ENCODE measurements around the gene MAB21L3. TPM values are rescaled to one million over a fixed set of nuclear protein-coding genes. Genes with fewer than 3 reads are reported as not detected.
A peak's percentile ranks its signal among the peaks of the same experiment; 100 is the strongest.

The MAB21L3 gene
- total RNA-seq, 2 donors from 2014 or later: 0.14 TPM; not detected in 1

GRCh38 chr1:116152577-116152943, 41.4 kb downstream of the MAB21L3 start:
- peak overlapping the region; percentile 78 to 81 for H3K4me3 Mint-ChIP-seq
- ATAC-seq (replicated peaks in 1 of 2) (no peak), DNase-seq (no peak)
- H3K9me3 Mint-ChIP-seq: no peaks in the 10 kb centered on the region
- H3K27me3 Mint-ChIP-seq (ENCODE audit: low read depth): peaks cover 17% of the 10 kb centered on the region
- H3K36me3 Mint-ChIP-seq (ENCODE audit: insufficient read depth in 2 of 2): peaks cover 2% of the 10 kb centered on the region in 2 donors
- H3K27ac Mint-ChIP-seq: no peak overlapping the region
- H3K4me1 Mint-ChIP-seq (ENCODE audit: low read depth): peaks cover 18% of the 10 kb centered on the region

DNA sequence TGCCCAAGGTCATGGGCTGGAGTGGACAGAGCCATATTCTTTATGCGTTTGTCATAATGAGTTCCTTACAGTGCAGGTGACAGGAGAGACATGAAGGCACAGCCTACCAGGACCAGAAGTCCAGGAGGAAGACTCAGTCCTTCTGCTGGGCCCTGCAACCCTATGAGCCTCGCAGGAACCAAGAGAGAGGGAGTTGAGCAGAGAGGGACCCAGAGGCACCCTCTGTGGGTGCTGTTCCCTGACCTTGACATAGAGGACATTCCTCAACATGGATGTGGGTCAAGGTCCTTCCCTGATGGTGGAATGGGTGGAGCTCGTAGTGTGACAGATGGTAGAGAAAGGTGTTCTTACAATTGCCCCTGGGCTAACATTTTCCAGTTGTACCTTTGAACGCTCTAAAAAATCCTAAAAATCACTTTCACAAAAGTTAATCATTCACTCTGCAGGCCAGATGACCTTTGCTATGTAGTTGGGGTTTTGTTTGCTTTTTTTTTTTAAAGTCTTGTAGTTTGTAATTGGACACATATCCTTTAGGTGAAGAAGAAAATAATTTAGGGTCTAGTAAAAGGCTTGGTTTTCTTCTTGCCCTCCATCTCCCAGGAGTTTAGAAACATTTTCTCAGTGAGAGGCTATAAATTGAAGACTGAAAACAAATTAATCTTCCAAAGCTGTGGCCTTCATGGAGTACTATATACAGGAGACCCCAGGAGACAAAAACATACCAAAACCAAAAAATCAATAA, 41.9 kb downstream of the MAB21L3 start:
- Mint-ChIP-seq H3K27ac (no peak overlapping the region), H3K9me3 (no peaks in the 10 kb centered on the region), H3K27me3 (ENCODE audit: low read depth) (peaks cover 17% of the 10 kb centered on the region), H3K4me3 (no peak overlapping the region), H3K36me3 (ENCODE audit: insufficient read depth in 2 of 2) (peaks cover 2% of the 10 kb centered on the region in 2 donors), H3K4me1 (ENCODE audit: low read depth) (peaks cover 18% of the 10 kb centered on the region)
- no peak for ATAC-seq (replicated peaks in 1 of 2)
- no peak for DNase-seq

DNA sequence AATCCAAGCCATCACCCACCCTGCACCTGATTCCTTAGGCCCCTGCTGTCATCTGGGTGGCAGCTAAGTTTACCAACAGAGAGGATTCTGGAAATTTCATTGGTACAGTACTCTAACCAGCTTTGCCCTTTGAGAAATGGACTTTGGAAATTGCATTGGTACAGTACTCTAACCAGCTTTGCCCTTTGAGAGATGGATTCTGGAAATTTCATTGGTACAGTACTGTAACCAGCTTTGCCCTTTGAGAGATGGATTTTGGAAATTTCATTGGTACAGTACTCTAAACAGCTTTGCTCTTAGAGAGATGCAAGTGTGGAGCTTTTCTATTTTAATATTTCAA, 42.5 kb downstream of the MAB21L3 start:
- ATAC-seq (replicated peaks in 1 of 2) (no peak), DNase-seq (no peak)
- peaks cover 0 to 2% of the 10 kb centered on the region in 2 donors for H3K9me3 Mint-ChIP-seq
- H3K27me3 Mint-ChIP-seq (ENCODE audit: low read depth): peaks cover 17% of the 10 kb centered on the region
- H3K27ac Mint-ChIP-seq: no peak overlapping the region
- peaks cover 18% of the 10 kb centered on the region for H3K4me1 Mint-ChIP-seq (ENCODE audit: low read depth)
- no peak overlapping the region for H3K4me3 Mint-ChIP-seq
- H3K36me3 Mint-ChIP-seq (ENCODE audit: insufficient read depth in 2 of 2): peaks cover 2 to 3% of the 10 kb centered on the region in 2 donors

- no peak overlapping the region for H3K27ac Mint-ChIP-seq
Observed at GRCh38 chr1:116154536-116154935, 43.3 kb downstream of the MAB21L3 start.

GRCh38 chr1:116157096-116157495, 45.9 kb downstream of the MAB21L3 start:
- Mint-ChIP-seq H3K27ac (no peak overlapping the region), H3K9me3 (peaks cover 0 to 2% of the 10 kb centered on the region in 2 donors), H3K36me3 (ENCODE audit: insufficient read depth in 2 of 2) (peaks cover 2 to 3% of the 10 kb centered on the region in 2 donors), H3K4me3 (no peak overlapping the region), H3K4me1 (ENCODE audit: low read depth) (no peaks in the 10 kb centered on the region), H3K27me3 (ENCODE audit: low read depth) (peaks cover 17% of the 10 kb centered on the region)
- no peak for ATAC-seq (replicated peaks in 1 of 2)
- DNase-seq: no peak

More at GRCh38 chr1:116154536-116154935, 43.3 kb downstream of the MAB21L3 start:
- ATAC-seq (replicated peaks in 1 of 2): no peak
- DNase-seq: no peak
- Mint-ChIP-seq H3K4me1 (ENCODE audit: low read depth) (peaks cover 18% of the 10 kb centered on the region), H3K27me3 (ENCODE audit: low read depth) (peaks cover 17% of the 10 kb centered on the region), H3K4me3 (no peak overlapping the region), H3K9me3 (peaks cover 0 to 2% of the 10 kb centered on the region in 2 donors), H3K36me3 (ENCODE audit: insufficient read depth in 2 of 2) (peaks cover 2 to 3% of the 10 kb centered on the region in 2 donors)

DNA sequence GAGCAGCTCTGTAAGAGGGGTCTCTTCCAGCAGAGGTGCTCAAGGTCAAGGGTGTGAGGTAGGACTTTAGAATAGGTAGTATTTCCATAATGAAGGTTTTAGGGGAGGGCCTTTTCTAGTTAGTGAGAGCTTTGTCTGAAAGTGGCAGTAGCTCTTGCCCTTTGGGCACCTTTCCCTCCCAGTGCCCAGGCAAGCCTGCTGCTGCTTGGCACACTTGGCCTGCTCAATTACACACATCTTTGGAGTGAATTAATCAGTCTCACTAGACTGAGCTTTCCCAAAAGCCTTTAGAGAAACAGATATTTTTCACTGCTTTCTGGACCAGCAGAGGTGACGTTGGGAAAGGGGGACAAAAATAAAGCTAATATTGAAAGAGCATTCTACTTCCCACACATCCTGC, 48.0 kb downstream of the MAB21L3 start:
- H3K36me3 Mint-ChIP-seq (ENCODE audit: insufficient read depth in 2 of 2): peaks cover 2 to 3% of the 10 kb centered on the region in 2 donors
- H3K4me1 Mint-ChIP-seq (ENCODE audit: low read depth): no peaks in the 10 kb centered on the region
- H3K27ac Mint-ChIP-seq: no peak overlapping the region
- H3K4me3 Mint-ChIP-seq: no peak overlapping the region
- ATAC-seq (replicated peaks in 1 of 2) (no peak), DNase-seq (no peak)
- H3K9me3 Mint-ChIP-seq: peaks cover 0 to 2% of the 10 kb centered on the region in 2 donors
- H3K27me3 Mint-ChIP-seq (ENCODE audit: low read depth): peaks cover 10% of the 10 kb centered on the region

DNA sequence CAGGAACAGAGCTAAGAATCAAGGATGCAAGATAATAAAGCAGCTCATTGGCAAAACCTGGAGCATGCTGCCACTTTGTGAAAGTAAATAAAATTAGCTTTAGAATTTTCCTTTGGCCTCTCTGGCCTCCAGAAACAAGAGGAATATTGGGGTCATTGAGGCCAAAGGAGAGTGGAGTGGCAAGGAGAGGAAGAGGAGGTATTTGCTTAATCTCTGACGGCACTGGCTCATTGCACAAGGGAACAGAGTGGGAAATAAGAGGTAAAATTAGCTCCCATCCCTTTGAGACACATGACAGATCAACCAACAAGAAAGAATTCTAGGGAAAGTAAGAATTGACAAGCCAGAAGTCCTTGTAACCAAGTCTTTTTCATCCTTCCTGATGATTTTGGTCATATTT, 48.4 kb downstream of the MAB21L3 start:
- ATAC-seq (replicated peaks in 1 of 2): no peak
- no peak overlapping the region for H3K27ac Mint-ChIP-seq
- no peaks in the 10 kb centered on the region for H3K4me1 Mint-ChIP-seq (ENCODE audit: low read depth)
- H3K9me3 Mint-ChIP-seq: peaks cover 0 to 2% of the 10 kb centered on the region in 2 donors
- no peak for DNase-seq
- peaks cover 2 to 3% of the 10 kb centered on the region in 2 donors for H3K36me3 Mint-ChIP-seq (ENCODE audit: insufficient read depth in 2 of 2)
- H3K4me3 Mint-ChIP-seq: no peak overlapping the region
- peaks cover 6% of the 10 kb centered on the region for H3K27me3 Mint-ChIP-seq (ENCODE audit: low read depth)

DNA sequence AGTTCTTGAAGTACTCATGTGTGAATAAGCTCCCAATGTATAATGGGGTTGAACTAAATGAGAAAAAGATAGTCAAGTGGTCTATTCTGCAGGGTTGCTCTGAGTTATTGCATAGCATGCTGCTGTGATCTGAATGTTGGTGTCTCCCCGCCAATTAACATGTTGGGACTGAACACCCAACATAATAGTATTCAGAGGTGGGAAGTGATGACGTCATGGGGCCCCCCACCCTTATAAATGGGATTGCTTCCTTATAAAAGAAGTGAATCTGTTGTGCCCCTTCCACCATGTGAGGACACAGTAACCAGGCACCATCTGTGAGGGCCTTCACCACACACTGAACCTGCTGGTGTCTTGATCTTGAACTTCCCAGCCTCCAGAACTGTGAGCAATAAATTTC, 50.2 kb downstream of the MAB21L3 start:
- H3K4me3 Mint-ChIP-seq: no peak overlapping the region
- ATAC-seq (replicated peaks in 1 of 2): no peak
- peaks cover 2 to 3% of the 10 kb centered on the region in 2 donors for H3K36me3 Mint-ChIP-seq (ENCODE audit: insufficient read depth in 2 of 2)
- no peaks in the 10 kb centered on the region for H3K27me3 Mint-ChIP-seq (ENCODE audit: low read depth)
- H3K27ac Mint-ChIP-seq: no peak overlapping the region
- no peak for DNase-seq
- no peaks in the 10 kb centered on the region for H3K4me1 Mint-ChIP-seq (ENCODE audit: low read depth)
- H3K9me3 Mint-ChIP-seq: peaks cover 0 to 2% of the 10 kb centered on the region in 2 donors

- ATAC-seq (replicated peaks in 1 of 2) (no peak), DNase-seq (no peak)
- Mint-ChIP-seq H3K4me1 (ENCODE audit: low read depth) (no peaks in the 10 kb centered on the region), H3K36me3 (ENCODE audit: insufficient read depth in 2 of 2) (peaks cover under 1 to 2% of the 10 kb centered on the region in 2 donors), H3K4me3 (no peak overlapping the region), H3K27ac (no peak overlapping the region), H3K9me3 (peaks cover 0 to 2% of the 10 kb centered on the region in 2 donors), H3K27me3 (ENCODE audit: low read depth) (no peaks in the 10 kb centered on the region)
Observed at GRCh38 chr1:116161877-116162390, 50.7 kb downstream of the MAB21L3 start.

- Mint-ChIP-seq H3K36me3 (ENCODE audit: insufficient read depth in 2 of 2) (peaks cover 0 to under 1% of the 10 kb centered on the region in 2 donors), H3K4me1 (ENCODE audit: low read depth) (peaks cover 12% of the 10 kb centered on the region), H3K4me3 (no peak overlapping the region), H3K27ac (no peak overlapping the region), H3K9me3 (peaks cover 0 to under 1% of the 10 kb centered on the region in 2 donors), H3K27me3 (ENCODE audit: low read depth) (no peaks in the 10 kb centered on the region)
- no peak for ATAC-seq (replicated peaks in 1 of 2)
- no peak for DNase-seq
Observed at GRCh38 chr1:116163533-116163932, 52.3 kb downstream of the MAB21L3 start.

DNA sequence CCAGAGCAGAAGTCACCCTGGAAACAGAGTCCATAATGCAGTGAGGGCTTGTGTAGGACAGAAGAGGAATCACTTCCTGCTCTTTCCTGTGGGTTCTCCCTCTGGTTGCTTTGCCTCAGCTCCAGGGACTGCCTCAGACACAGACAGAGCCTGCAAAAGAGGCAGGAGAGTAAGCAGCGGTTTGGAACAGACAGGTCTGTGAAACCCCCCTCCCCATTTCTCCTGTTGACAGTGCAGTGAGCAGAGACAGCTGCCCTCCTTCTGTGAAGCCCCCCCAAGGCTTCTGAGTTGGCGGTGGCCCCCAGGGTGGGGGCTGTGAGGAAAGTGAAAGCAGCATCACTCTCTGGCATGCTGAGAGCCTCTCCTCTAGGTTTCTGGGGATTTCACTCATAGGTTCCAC, 53.0 kb downstream of the MAB21L3 start:
- Mint-ChIP-seq H3K27me3 (ENCODE audit: low read depth) (no peaks in the 10 kb centered on the region), H3K27ac (no peak overlapping the region), H3K36me3 (ENCODE audit: insufficient read depth in 2 of 2) (no peaks in the 10 kb centered on the region), H3K4me3 (no peak overlapping the region), H3K9me3 (no peaks in the 10 kb centered on the region), H3K4me1 (ENCODE audit: low read depth) (peaks cover 18% of the 10 kb centered on the region)
- ATAC-seq (replicated peaks in 1 of 2) (no peak), DNase-seq (no peak)

DNA sequence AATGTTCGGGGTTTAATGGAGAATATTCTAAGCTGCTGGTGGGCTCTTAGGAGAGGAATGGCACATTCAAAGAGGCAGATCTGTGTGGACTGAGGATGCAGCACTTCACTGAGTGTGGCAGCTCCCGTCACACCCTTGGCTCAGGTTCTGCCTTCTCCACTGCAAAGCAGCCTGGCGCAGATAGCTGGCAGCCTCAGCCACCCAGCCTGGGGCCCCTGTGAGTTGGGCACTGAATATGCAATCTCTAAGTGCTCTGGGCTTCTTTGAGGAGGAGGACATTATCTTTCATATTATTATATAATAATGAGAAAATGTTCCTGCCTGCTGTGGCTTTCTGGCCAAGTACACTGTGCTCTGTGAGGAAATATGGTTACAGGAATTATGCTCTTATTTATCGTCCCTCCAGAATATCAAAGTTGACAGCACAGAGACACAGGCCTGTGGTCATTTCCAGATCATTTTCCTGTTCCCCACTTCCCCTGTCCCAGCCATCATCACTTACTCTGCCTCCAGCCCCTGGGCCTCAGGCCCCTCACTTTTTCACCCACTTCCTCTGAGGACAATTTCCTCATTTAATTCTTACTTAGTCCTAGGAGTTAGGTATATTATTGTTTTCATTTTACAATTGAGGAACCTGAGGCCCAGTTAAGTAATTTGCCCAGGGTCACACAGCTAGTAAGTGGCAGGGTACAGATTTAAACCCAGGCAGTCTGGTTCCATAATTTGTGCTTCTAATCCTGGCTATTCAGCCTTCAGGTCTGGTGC, 53.6 kb downstream of the MAB21L3 start:
- peaks cover 20% of the 10 kb centered on the region for H3K4me1 Mint-ChIP-seq (ENCODE audit: low read depth)
- no peak for DNase-seq
- no peaks in the 10 kb centered on the region for H3K27me3 Mint-ChIP-seq (ENCODE audit: low read depth)
- no peaks in the 10 kb centered on the region for H3K9me3 Mint-ChIP-seq
- no peak for ATAC-seq (replicated peaks in 1 of 2)
- no peaks in the 10 kb centered on the region for H3K36me3 Mint-ChIP-seq (ENCODE audit: insufficient read depth in 2 of 2)
- no peak overlapping the region for H3K27ac Mint-ChIP-seq
- no peak overlapping the region for H3K4me3 Mint-ChIP-seq

GRCh38 chr1:116165572-116165971, 54.4 kb downstream of the MAB21L3 start:
- Mint-ChIP-seq H3K4me3 (no peak overlapping the region), H3K27ac (no peak overlapping the region), H3K4me1 (ENCODE audit: low read depth) (peaks cover 20% of the 10 kb centered on the region), H3K36me3 (ENCODE audit: insufficient read depth in 2 of 2) (no peaks in the 10 kb centered on the region), H3K27me3 (ENCODE audit: low read depth) (no peaks in the 10 kb centered on the region), H3K9me3 (no peaks in the 10 kb centered on the region)
- ATAC-seq (replicated peaks in 1 of 2) (no peak), DNase-seq (no peak)
